ELF-1 (cell line): ENCODE data around the gene OSBPL3.
A peak's percentile ranks its signal among the peaks of the same experiment; 100 is the strongest.

Experiments used
- DNase-seq: peaks from one replicate; pipeline ENCODE4 v3.0.0-alpha.2; 2016; ENCODE audit warnings: low read depth, low spot score

The OSBPL3 gene

GRCh38 chr7:24981171-24981951 is 1.4 kb upstream of the OSBPL3 start:
- DNase-seq = peak; percentile 52

GRCh38 chr7:24980534-24981170 is 674 bp upstream of the OSBPL3 start:
- no peak for DNase-seq

- peak; percentile 80 for DNase-seq
These were observed 512 bp downstream of the OSBPL3 start for GRCh38 chr7:24979470-24979862.

- peak; percentile 54 for DNase-seq
These were observed 1.0 kb downstream of the OSBPL3 start for GRCh38 chr7:24978843-24979469.

GRCh38 chr7:24975644-24976260 is 4.2 kb downstream of the OSBPL3 start:
- no peak for DNase-seq

- DNase-seq = no peak
These were observed 4.8 kb downstream of the OSBPL3 start for GRCh38 chr7:24975172-24975571.

GRCh38 chr7:24974026-24974832 is 5.7 kb downstream of the OSBPL3 start:
- DNase-seq = no peak

GRCh38 chr7:24972991-24973390 is 7.0 kb downstream of the OSBPL3 start:
- no peak for DNase-seq

- peak; percentile 51 for DNase-seq
These were observed 7.9 kb downstream of the OSBPL3 start for GRCh38 chr7:24972166-24972477.

- DNase-seq = peak; percentile 47
These were observed 8.4 kb downstream of the OSBPL3 start for GRCh38 chr7:24971333-24972165.

- no peak for DNase-seq
These were observed 9.3 kb downstream of the OSBPL3 start for GRCh38 chr7:24970676-24971075.

- DNase-seq = no peak
These were observed 11.8 kb downstream of the OSBPL3 start for GRCh38 chr7:24968165-24968564.

GRCh38 chr7:24967696-24968095 is 12.3 kb downstream of the OSBPL3 start:
- no peak for DNase-seq

- no peak for DNase-seq
These were observed 13.2 kb downstream of the OSBPL3 start for GRCh38 chr7:24966802-24967201.

- peak; percentile 49 for DNase-seq
These were observed 13.9 kb downstream of the OSBPL3 start for GRCh38 chr7:24965831-24966708.

- no peak for DNase-seq
These were observed 15.8 kb downstream of the OSBPL3 start for GRCh38 chr7:24964191-24964590.

- peak; percentile 18 for DNase-seq
These were observed 16.8 kb downstream of the OSBPL3 start for GRCh38 chr7:24963218-24963617.

GRCh38 chr7:24962418-24962962 is 17.5 kb downstream of the OSBPL3 start:
- DNase-seq = no peak

- no peak for DNase-seq
These were observed 20.1 kb downstream of the OSBPL3 start for GRCh38 chr7:24959735-24960485.
